ENCODE measurements around the gene GREM2.

- no peak for TF ChIP-seq POLR2A (IDR thresholded peaks at IDR 0.05)
- TF ChIP-seq CTCF (IDR thresholded peaks at IDR 0.05): no peak
These were observed 94.1 kb downstream of the GREM2 start for GRCh38 chr1:240517891-240518290.
